Measurements from ENCODE around the gene CAPRIN2.

CAPRIN2 gene

GRCh38 chr12:30698346-30698745, 56.4 kb downstream of the CAPRIN2 start:
- no peak for DNase-seq

GRCh38 chr12:30696943-30697342, 57.8 kb downstream of the CAPRIN2 start:
- no peak for DNase-seq

- no peak for DNase-seq
Observed at GRCh38 chr12:30696486-30696885, 58.3 kb downstream of the CAPRIN2 start.

GRCh38 chr12:30696103-30696408, 58.7 kb downstream of the CAPRIN2 start:
- DNase-seq = no peak

- DNase-seq = peak; percentile 60 to 71 (median 65)
Observed at GRCh38 chr12:30695199-30696102, 59.3 kb downstream of the CAPRIN2 start, which contains the start of gene IPO8. Gene IPO8 (minus strand): TSS chr12:30695869. CDS start chr12:30695647, 222 bp downstream.

- DNase-seq = no peak
Observed at GRCh38 chr12:30694412-30695198, 60.1 kb downstream of the CAPRIN2 start.

- no peak for DNase-seq
Observed at GRCh38 chr12:30692470-30692869, 62.3 kb downstream of the CAPRIN2 start.

GRCh38 chr12:30691122-30691879, 63.5 kb downstream of the CAPRIN2 start:
- no peak for DNase-seq

- no peak for DNase-seq
Observed at GRCh38 chr12:30687265-30687986, 67.3 kb downstream of the CAPRIN2 start.

- DNase-seq = no peak
Observed at GRCh38 chr12:30679241-30679640, 75.5 kb downstream of the CAPRIN2 start.

GRCh38 chr12:30678221-30678620, 76.5 kb downstream of the CAPRIN2 start:
- DNase-seq = no peak

GRCh38 chr12:30661210-30661609, 93.5 kb downstream of the CAPRIN2 start:
- DNase-seq = no peak
